ENCODE results near the gene BAIAP2L1.

GRCh38 chr7:98375664-98376063, 25.2 kb downstream of the BAIAP2L1 start:
- TF ChIP-seq POLR2A (IDR thresholded peaks at IDR 0.05; ENCODE audit: low read depth, low read length) (no peak), POLR2AphosphoS5 (IDR thresholded peaks at IDR 0.05; ENCODE audit: low read depth, low read length) (no peak)

All from GM12891 (cell line).